Upper lobe of right lung (tissue), 1 donor: Measurements from ENCODE around the gene PPA2. TPM values are rescaled to one million over a fixed set of nuclear protein-coding genes. Genes with fewer than 3 reads are reported as not detected.

Source experiments
- ATAC-seq: fragments of 200-7000 bp; cut with Tn5 transposase; one replicate; pipeline ENCODE4 v1.9.1; 2020; ENCODE audit warnings: mild to moderate bottlenecking, moderate library complexity
- DNase-seq: peaks from one replicate; pipeline ENCODE4 v3.0.0-alpha.2; 2020
- H3K27ac ChIP-seq: fragments of 200-600 bp; one replicate; pipeline ENCODE4 v1.8.0; 2022
- H3K27me3 ChIP-seq: fragments of 200-600 bp; one replicate; pipeline ENCODE4 v1.8.0; 2022; ENCODE audit warnings: mild to moderate bottlenecking
- H3K36me3 ChIP-seq: fragments of 200-600 bp; one replicate; pipeline ENCODE4 v1.8.0; 2022
- H3K4me1 ChIP-seq: fragments of 200-600 bp; one replicate; pipeline ENCODE4 v1.8.0; 2022
- H3K4me3 ChIP-seq: fragments of 200-600 bp; one replicate; pipeline ENCODE4 v1.8.0; 2022; ENCODE audit warnings: mild to moderate bottlenecking
- H3K9me3 ChIP-seq: fragments of 200-600 bp; one replicate; pipeline ENCODE4 v1.8.0; 2022
- CTCF ChIP-seq: fragments of 200-600 bp; IDR thresholded peaks from one replicate; pipeline ENCODE4 v1.8.0; 2022; ENCODE audit warnings: antibody characterized with exemption
- intact Hi-C: fragments of 100-400 bp; cut with DNase I; formaldehyde crosslinking; loops from one replicate; pipeline ENCODE4 v1.11.0; 2022
- total RNA-seq: library from RNA; stranded (reverse); fragmentation: NEBNext Ultra II Directional; extraction: Animal tissue kit (Norgen Biotek cat#: 25700); gene quantifications from one replicate; pipeline ENCODE4 v1.2.1, GENCODE V29; 2021
- donor health status: DM: no; HTN: yes; CAD: no; lungs with severe emphysema.

Gene PPA2
- total RNA-seq, 1 donor from 2014 or later = 66.5 TPM

- ATAC-seq (no peak), DNase-seq (no peak)
- no peak for TF ChIP-seq CTCF
- Histone ChIP-seq H3K4me1 (no peaks in the 10 kb centered on the region), H3K27me3 (no peaks in the 10 kb centered on the region), H3K36me3 (no peaks in the 10 kb centered on the region), H3K4me3 (no peak overlapping the region), H3K9me3 (no peaks in the 10 kb centered on the region), H3K27ac (no peak overlapping the region)
- intact Hi-C loops = no loop called here
These were observed 128.0 kb downstream of the PPA2 start for GRCh38 chr4:105345838-105346237.

GRCh38 chr4:105345358-105345757 is 128.5 kb downstream of the PPA2 start:
- Histone ChIP-seq H3K36me3 (no peaks in the 10 kb centered on the region), H3K27me3 (no peaks in the 10 kb centered on the region), H3K4me1 (no peaks in the 10 kb centered on the region), H3K27ac (no peak overlapping the region), H3K4me3 (no peak overlapping the region), H3K9me3 (no peaks in the 10 kb centered on the region)
- DNase-seq = no peak
- intact Hi-C loops = no loop called here
- TF ChIP-seq CTCF = no peak
- no peak for ATAC-seq

GRCh38 chr4:105344141-105344540 is 129.7 kb downstream of the PPA2 start:
- DNase-seq (no peak), ATAC-seq (no peak)
- Histone ChIP-seq H3K4me3 (no peak overlapping the region), H3K27ac (no peak overlapping the region), H3K4me1 (no peaks in the 10 kb centered on the region), H3K36me3 (no peaks in the 10 kb centered on the region), H3K27me3 (no peaks in the 10 kb centered on the region), H3K9me3 (no peaks in the 10 kb centered on the region)
- intact Hi-C loops = no loop called here
- no peak for TF ChIP-seq CTCF

GRCh38 chr4:105343146-105343931 is 130.5 kb downstream of the PPA2 start:
- H3K27ac ChIP-seq = no peak overlapping the region
- H3K4me1 ChIP-seq = no peaks in the 10 kb centered on the region
- H3K4me3 ChIP-seq = no peak overlapping the region
- intact Hi-C loops = no loop called here
- no peak for DNase-seq
- ATAC-seq = no peak
- H3K27me3 ChIP-seq = no peaks in the 10 kb centered on the region
- no peaks in the 10 kb centered on the region for H3K36me3 ChIP-seq
- no peaks in the 10 kb centered on the region for H3K9me3 ChIP-seq
- TF ChIP-seq CTCF = no peak

- Histone ChIP-seq H3K27me3 (no peaks in the 10 kb centered on the region), H3K9me3 (no peaks in the 10 kb centered on the region), H3K4me1 (no peaks in the 10 kb centered on the region), H3K27ac (no peak overlapping the region), H3K36me3 (no peaks in the 10 kb centered on the region), H3K4me3 (no peak overlapping the region)
- ATAC-seq (no peak), DNase-seq (no peak)
- intact Hi-C loops = no loop called here
- TF ChIP-seq CTCF = no peak
These were observed 144.8 kb downstream of the PPA2 start for GRCh38 chr4:105329081-105329480.

GRCh38 chr4:105327956-105328355 is 145.9 kb downstream of the PPA2 start:
- Histone ChIP-seq H3K4me3 (no peak overlapping the region), H3K36me3 (no peaks in the 10 kb centered on the region), H3K27me3 (no peaks in the 10 kb centered on the region), H3K4me1 (no peaks in the 10 kb centered on the region), H3K27ac (no peak overlapping the region), H3K9me3 (no peaks in the 10 kb centered on the region)
- intact Hi-C loops = no loop called here
- DNase-seq (no peak), ATAC-seq (no peak)
- no peak for TF ChIP-seq CTCF
